Stomach (tissue), 4 donors: ENCODE results near the gene EHBP1L1.

Experiments used
- CTCF ChIP-seq, 7 experiments: fragments of 450-650 bp in 4 of 7; fragments of 200-600 bp in 3 of 7; sonication (generic) in 3 of 7; IDR thresholded peaks; one replicate each; pipeline ENCODE4 v1.5.1; 2016 to 2019; ENCODE audit warnings: antibody characterized with exemption in 7 of 7, control low read depth in 2 of 7, mild to moderate bottlenecking in 1 of 7
- EP300 ChIP-seq: sonication (generic); formaldehyde crosslinking; IDR thresholded peaks from one replicate; pipeline ENCODE4 v1.6.1; 2017; ENCODE audit warnings: antibody characterized with exemption
- POLR2A ChIP-seq, 4 donors: fragments of 450-650 bp; IDR thresholded peaks; one replicate each; pipeline ENCODE4 v1.6.1; 2016; ENCODE audit warnings: antibody characterized with exemption in 4 of 4, control low read depth in 2 of 4, mild to moderate bottlenecking in 1 of 4, moderate library complexity in 1 of 4
- POLR2AphosphoS5 ChIP-seq, 3 donors: sonication (generic); formaldehyde crosslinking; IDR thresholded peaks; one replicate each; pipeline ENCODE4 v1.6.1; 2016; ENCODE audit warnings: antibody characterized with exemption in 3 of 3

DNA sequence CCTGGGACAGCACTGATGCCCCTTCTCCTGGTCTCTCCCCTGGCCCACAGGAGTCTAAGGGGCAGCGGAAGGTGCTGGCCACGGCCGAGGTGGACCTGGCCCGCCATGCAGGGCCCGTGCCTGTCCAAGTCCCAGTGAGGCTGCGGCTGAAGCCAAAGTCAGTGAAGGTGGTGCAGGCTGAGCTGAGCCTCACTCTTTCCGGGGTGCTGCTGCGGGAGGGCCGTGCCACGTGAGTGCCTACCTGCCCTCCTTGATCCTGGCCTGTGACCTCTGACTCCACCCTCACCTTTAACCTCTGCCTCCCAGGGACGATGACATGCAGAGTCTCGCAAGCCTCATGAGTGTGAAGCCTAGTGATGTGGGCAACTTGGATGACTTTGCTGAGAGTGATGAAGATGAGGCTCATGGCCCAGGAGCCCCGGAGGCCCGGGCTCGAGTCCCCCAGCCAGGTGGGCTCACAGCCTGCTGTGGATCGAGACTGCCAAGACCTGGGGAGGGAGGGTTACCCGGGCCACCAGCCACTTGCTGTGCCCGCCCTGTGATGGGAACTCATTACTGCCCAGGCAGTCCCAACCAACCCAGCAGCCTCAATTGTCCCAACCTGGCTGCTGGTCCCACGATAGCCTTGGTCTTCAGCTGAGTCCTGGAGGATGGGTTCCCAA is 4.3 kb downstream of the EHBP1L1 start:
- TF ChIP-seq CTCF (IDR thresholded peaks at IDR 0.05) (no peak), POLR2AphosphoS5 (IDR thresholded peaks at IDR 0.05) (no peak), POLR2A (IDR thresholded peaks at IDR 0.05) (no peak), EP300 (no peak)
